ENCODE measurements around the gene CCNI2.

Gene CCNI2

GRCh38 chr5:132729896-132730295 is 17.3 kb upstream of the CCNI2 start:
- no peak overlapping the region for H3K9ac ChIP-seq (ENCODE audit: low read depth, low read length, poor library complexity, severe bottlenecking)
- H3K79me2 ChIP-seq (ENCODE audit: insufficient read depth, low read length), result no peaks in the 10 kb centered on the region
- no peaks in the 10 kb centered on the region for H3K36me3 ChIP-seq (ENCODE audit: insufficient read depth, low read length)
- TF ChIP-seq EZH2phosphoT487 (IDR thresholded peaks at IDR 0.05; ENCODE audit: borderline replicate concordance), result no peak
- no peak for TF ChIP-seq CTCF (conservative IDR thresholded peaks at IDR 0.05; ENCODE audit: low read length)
- H4K20me1 ChIP-seq (ENCODE audit: insufficient read depth, low read length, poor library complexity, severe bottlenecking), result no peaks in the 10 kb centered on the region
- no peak overlapping the region for H2AFZ ChIP-seq (ENCODE audit: low read length)
- no peaks in the 10 kb centered on the region for H3K9me3 ChIP-seq (ENCODE audit: insufficient read depth, low read depth, low read length)
- no peaks in the 10 kb centered on the region for H3F3A ChIP-seq (ENCODE audit: low read depth)
- no peaks in the 10 kb centered on the region for H3K4me1 ChIP-seq (ENCODE audit: insufficient read depth, low read length, poor library complexity, severe bottlenecking)
- H3K4me3 ChIP-seq (ENCODE audit: low read length, poor library complexity, severe bottlenecking), result no peak overlapping the region
- no peaks in the 10 kb centered on the region for H3K9me2 ChIP-seq (replicated peaks; ENCODE audit: low read depth, low read length)
- H3K4me2 ChIP-seq (ENCODE audit: low read depth, low read length, poor library complexity, severe bottlenecking), result no peak overlapping the region
- H3K27me3 ChIP-seq (ENCODE audit: insufficient read depth, low read length, poor library complexity, severe bottlenecking), result no peaks in the 10 kb centered on the region

- H3F3A ChIP-seq (ENCODE audit: low read depth), result no peaks in the 10 kb centered on the region
- H3K36me3 ChIP-seq (ENCODE audit: insufficient read depth, low read length), result no peaks in the 10 kb centered on the region
- H3K4me3 ChIP-seq (ENCODE audit: low read length, poor library complexity, severe bottlenecking), result no peak overlapping the region
- no peaks in the 10 kb centered on the region for H3K27me3 ChIP-seq (ENCODE audit: insufficient read depth, low read length, poor library complexity, severe bottlenecking)
- H4K20me1 ChIP-seq (ENCODE audit: insufficient read depth, low read length, poor library complexity, severe bottlenecking), result no peaks in the 10 kb centered on the region
- peaks cover 13% of the 10 kb centered on the region for H3K4me1 ChIP-seq (ENCODE audit: insufficient read depth, low read length, poor library complexity, severe bottlenecking)
- H3K79me2 ChIP-seq (ENCODE audit: insufficient read depth, low read length), result no peaks in the 10 kb centered on the region
- H3K9ac ChIP-seq (ENCODE audit: low read depth, low read length, poor library complexity, severe bottlenecking), result no peak overlapping the region
- no peak overlapping the region for H2AFZ ChIP-seq (ENCODE audit: low read length)
- H3K9me3 ChIP-seq (ENCODE audit: insufficient read depth, low read depth, low read length), result no peaks in the 10 kb centered on the region
- H3K4me2 ChIP-seq (ENCODE audit: low read depth, low read length, poor library complexity, severe bottlenecking), result no peak overlapping the region
- H3K9me2 ChIP-seq (replicated peaks; ENCODE audit: low read depth, low read length), result no peaks in the 10 kb centered on the region
- TF ChIP-seq CTCF (conservative IDR thresholded peaks at IDR 0.05; ENCODE audit: low read length) (no peak), EZH2phosphoT487 (IDR thresholded peaks at IDR 0.05; ENCODE audit: borderline replicate concordance) (no peak)
Observed at GRCh38 chr5:132733499-132734148, 13.6 kb upstream of the CCNI2 start.

DNA sequence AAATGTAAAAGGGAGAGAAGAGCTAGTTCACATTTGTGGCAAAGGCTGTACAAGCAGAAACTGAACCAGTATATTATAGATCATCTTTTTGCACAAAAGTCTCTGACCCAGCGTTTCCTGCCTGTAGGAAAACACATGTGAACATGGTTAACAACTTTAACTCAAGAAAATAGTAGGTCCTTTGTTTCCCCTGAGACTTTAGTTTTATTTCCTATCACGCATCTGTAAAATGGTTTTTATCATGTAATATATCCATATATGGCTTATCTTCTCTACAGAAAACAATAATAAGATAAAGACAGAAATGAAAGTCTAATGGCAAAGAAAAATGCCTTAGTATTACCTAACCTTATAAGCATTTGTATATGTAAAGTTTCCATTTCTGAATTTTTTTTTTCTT is 12.5 kb upstream of the CCNI2 start:
- H3K9ac ChIP-seq (ENCODE audit: low read depth, low read length, poor library complexity, severe bottlenecking), result no peak overlapping the region
- H3K4me2 ChIP-seq (ENCODE audit: low read depth, low read length, poor library complexity, severe bottlenecking), result no peak overlapping the region

More for the DNA sequence above, 12.5 kb upstream of the CCNI2 start:
- no peaks in the 10 kb centered on the region for H4K20me1 ChIP-seq (ENCODE audit: insufficient read depth, low read length, poor library complexity, severe bottlenecking)
- H2AFZ ChIP-seq (ENCODE audit: low read length), result no peak overlapping the region
- no peaks in the 10 kb centered on the region for H3K9me2 ChIP-seq (replicated peaks; ENCODE audit: low read depth, low read length)
- H3K4me3 ChIP-seq (ENCODE audit: low read length, poor library complexity, severe bottlenecking), result no peak overlapping the region
- peaks cover 13% of the 10 kb centered on the region for H3K4me1 ChIP-seq (ENCODE audit: insufficient read depth, low read length, poor library complexity, severe bottlenecking)
- no peaks in the 10 kb centered on the region for H3K36me3 ChIP-seq (ENCODE audit: insufficient read depth, low read length)
- H3F3A ChIP-seq (ENCODE audit: low read depth), result no peaks in the 10 kb centered on the region
- TF ChIP-seq CTCF (conservative IDR thresholded peaks at IDR 0.05; ENCODE audit: low read length) (no peak), EZH2phosphoT487 (IDR thresholded peaks at IDR 0.05; ENCODE audit: borderline replicate concordance) (no peak)
- no peaks in the 10 kb centered on the region for H3K79me2 ChIP-seq (ENCODE audit: insufficient read depth, low read length)
- no peaks in the 10 kb centered on the region for H3K27me3 ChIP-seq (ENCODE audit: insufficient read depth, low read length, poor library complexity, severe bottlenecking)
- no peaks in the 10 kb centered on the region for H3K9me3 ChIP-seq (ENCODE audit: insufficient read depth, low read depth, low read length)
